ENCODE measurements around the gene GYS2. TPM values are rescaled to one million over a fixed set of nuclear protein-coding genes. Genes with fewer than 3 reads are reported as not detected.

GYS2 gene
- total and polyA plus RNA-seq, 10 donors, result 0.05 TPM; not detected in 9

DNA sequence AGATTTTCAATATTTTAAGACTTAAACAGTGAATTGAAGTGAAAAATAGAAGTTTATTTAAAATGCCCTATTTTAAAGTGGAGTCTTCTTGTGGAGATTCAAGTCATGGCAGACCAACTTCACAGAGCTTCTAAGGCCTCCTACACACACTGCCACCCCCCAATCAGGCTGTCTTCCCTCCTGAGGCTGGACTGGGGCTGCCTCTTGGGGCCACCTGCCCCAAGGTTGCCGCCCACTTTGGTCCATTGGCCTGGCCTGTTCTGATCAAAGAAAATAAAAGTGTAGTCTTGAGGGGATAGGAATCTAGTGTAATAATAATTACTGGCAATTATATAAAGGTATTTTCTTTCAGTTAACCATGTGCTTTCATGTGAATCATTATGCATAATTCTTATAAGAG lies 101.8 kb downstream of the GYS2 start:
- no peaks in the 10 kb centered on the region for H3K9me3 ChIP-seq
- H3K4me1 ChIP-seq, result peaks cover 39 to 84% (median 64%) of the 10 kb centered on the region in 6 donors
- TF ChIP-seq POLR2A (IDR thresholded peaks at IDR 0.05) (no peak), POLR2AphosphoS5 (IDR thresholded peaks at IDR 0.05) (no peak)
- TF ChIP-seq, protein P1, sequence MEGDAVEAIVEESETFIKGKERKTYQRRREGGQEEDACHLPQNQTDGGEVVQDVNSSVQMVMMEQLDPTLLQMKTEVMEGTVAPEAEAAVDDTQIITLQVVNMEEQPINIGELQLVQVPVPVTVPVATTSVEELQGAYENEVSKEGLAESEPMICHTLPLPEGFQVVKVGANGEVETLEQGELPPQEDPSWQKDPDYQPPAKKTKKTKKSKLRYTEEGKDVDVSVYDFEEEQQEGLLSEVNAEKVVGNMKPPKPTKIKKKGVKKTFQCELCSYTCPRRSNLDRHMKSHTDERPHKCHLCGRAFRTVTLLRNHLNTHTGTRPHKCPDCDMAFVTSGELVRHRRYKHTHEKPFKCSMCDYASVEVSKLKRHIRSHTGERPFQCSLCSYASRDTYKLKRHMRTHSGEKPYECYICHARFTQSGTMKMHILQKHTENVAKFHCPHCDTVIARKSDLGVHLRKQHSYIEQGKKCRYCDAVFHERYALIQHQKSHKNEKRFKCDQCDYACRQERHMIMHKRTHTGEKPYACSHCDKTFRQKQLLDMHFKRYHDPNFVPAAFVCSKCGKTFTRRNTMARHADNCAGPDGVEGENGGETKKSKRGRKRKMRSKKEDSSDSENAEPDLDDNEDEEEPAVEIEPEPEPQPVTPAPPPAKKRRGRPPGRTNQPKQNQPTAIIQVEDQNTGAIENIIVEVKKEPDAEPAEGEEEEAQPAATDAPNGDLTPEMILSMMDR (IDR thresholded peaks at IDR 0.05 in 8 of 11, conservative IDR thresholded peaks at IDR 0.05 in 3 of 11), result no peak
- no peaks in the 10 kb centered on the region for H3K27me3 ChIP-seq (replicated peaks in 1 of 7)
- peak overlapping the region in 6 of 8 donors; percentile 82 to 100 (median 89) for H3K4me3 ChIP-seq
- H3K27ac ChIP-seq, result no peak overlapping the region
- H3K36me3 ChIP-seq, result peaks cover 2 to 19% (median 14%) of the 10 kb centered on the region in 6 donors
- 81 to 100% (median 89%) methylated on average over 1 of the region's 1 CpG for WGBS, 5 donors
- intact Hi-C loops (cut with DNase I; ENCODE audit: low total_unique reads), result no loop called here
- DNase-seq, result no peak

DNA sequence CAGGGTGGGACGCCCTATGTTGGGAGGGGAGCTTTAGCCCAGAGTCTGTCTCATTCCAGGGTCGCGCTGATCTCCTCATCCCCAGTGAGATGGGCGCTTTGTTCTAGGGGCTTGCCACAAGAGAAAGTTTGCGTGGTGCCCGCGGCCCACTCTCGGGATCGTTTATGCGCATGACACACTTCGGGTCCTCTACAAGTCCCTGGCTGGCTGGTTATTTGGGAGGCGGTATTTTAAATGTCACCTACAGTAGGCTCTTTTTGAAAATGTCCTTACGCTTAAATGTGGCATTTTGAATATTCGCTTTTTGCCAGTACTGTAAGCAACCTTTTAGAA lies 102.5 kb downstream of the GYS2 start:
- peak overlapping the region; percentile 82 to 100 (median 89) for H3K4me3 ChIP-seq
- intact Hi-C loops (cut with DNase I; ENCODE audit: low total_unique reads), result no loop called here
- DNase-seq, result no peak
- no peaks in the 10 kb centered on the region for H3K27me3 ChIP-seq (replicated peaks in 1 of 7)
- no peaks in the 10 kb centered on the region for H3K9me3 ChIP-seq
- H3K4me1 ChIP-seq, result peaks cover 39 to 87% (median 64%) of the 10 kb centered on the region in 6 donors
- peak overlapping the region; percentile 85 to 93 (median 90) for H3K27ac ChIP-seq
- WGBS, 5 donors, result 0 to 2% (median 1%) methylated on average over 12 to 14 of the region's 14 CpGs
- H3K36me3 ChIP-seq, result peaks cover 2 to 21% (median 17%) of the 10 kb centered on the region in 6 donors
- TF ChIP-seq, protein P1 (IDR thresholded peaks at IDR 0.05 in 8 of 11, conservative IDR thresholded peaks at IDR 0.05 in 3 of 11), result no peak
- TF ChIP-seq POLR2AphosphoS5 (IDR thresholded peaks at IDR 0.05) (no peak), POLR2A (IDR thresholded peaks at IDR 0.05) (no peak)

DNA sequence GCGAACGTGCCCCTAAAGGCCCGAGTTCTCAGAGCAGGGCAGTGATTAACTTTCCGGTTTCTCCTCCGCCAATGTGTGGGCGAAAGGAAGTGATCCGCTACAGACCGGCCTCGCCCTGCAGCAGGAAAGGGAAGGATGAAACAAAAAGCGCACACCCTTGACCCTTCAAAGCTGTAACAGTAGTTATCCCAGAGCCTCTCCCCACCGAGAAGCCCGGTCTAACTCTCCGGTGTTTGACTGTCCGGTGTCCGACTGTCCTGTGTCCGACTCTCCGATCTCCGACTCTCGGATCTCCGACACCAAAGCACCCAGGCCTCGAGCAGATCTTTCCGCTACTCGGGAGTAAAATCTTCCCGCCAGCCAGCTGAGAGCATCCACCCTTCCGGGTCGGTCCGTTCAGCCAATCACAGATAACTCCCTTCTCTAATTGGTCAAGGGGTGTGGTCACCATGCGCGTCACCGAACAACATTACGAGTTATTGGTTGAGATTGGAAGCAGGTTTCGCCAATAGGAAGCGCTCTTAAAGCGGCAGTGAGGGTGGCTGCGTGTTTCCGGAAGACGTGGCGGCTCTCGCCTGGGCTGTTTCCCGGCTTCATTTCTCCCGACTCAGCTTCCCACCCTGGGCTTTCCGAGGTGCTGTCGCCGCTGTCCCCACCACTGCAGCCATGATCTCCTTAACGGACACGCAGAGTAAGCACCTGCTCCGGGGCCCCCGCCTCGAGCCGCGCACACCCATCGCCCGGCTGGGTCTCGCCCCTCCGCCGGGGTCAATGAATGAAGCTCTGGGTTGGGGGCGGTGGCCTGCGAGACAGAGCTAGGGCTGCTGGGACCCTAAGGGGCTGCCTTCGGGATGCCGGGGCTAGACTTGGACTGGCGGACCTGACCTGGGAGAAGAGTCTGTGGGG lies 103.1 kb downstream of the GYS2 start, which contains the start of the genes GOLT1B and RECQL:
Gene GOLT1B, plus strand, starts transcription at position 532 of the 906 bp plus-strand sequence. Its CDS starts 135 bp downstream, at position 667.
Gene RECQL, minus strand, starts transcription at position 378 of the 906 bp plus-strand sequence. CDS start 2,065 bp downstream, outside the sequence.
- Histone ChIP-seq H3K36me3 (peaks cover 2 to 27% (median 23%) of the 10 kb centered on the region in 6 donors), H3K4me1 (peaks cover 39 to 82% (median 62%) of the 10 kb centered on the region in 6 donors), H3K27me3 (replicated peaks in 1 of 7) (no peaks in the 10 kb centered on the region), H3K9me3 (no peaks in the 10 kb centered on the region), H3K4me3 (peak within 1 kb of the TSS; percentile 82 to 100 (median 89)), H3K27ac (peak within 1 kb of the TSS; percentile 85 to 93 (median 90))
- TF ChIP-seq, protein P1 (IDR thresholded peaks at IDR 0.05 in 8 of 11, conservative IDR thresholded peaks at IDR 0.05 in 3 of 11), result peak in 3 of 11 experiments; percentile 6 to 16 (median 15)
- TF ChIP-seq POLR2A (IDR thresholded peaks at IDR 0.05) (peak in 1 of 3 donors; percentile 41), POLR2AphosphoS5 (IDR thresholded peaks at IDR 0.05) (peak; percentile 86 to 91 (median 87))
- WGBS, 5 donors, result 0 to 1% (median 0%) methylated on average over 53 to 61 of the region's 61 CpGs
- DNase-seq, result peak; percentile 93
- intact Hi-C loops (cut with DNase I; ENCODE audit: low total_unique reads), result no loop called here

DNA sequence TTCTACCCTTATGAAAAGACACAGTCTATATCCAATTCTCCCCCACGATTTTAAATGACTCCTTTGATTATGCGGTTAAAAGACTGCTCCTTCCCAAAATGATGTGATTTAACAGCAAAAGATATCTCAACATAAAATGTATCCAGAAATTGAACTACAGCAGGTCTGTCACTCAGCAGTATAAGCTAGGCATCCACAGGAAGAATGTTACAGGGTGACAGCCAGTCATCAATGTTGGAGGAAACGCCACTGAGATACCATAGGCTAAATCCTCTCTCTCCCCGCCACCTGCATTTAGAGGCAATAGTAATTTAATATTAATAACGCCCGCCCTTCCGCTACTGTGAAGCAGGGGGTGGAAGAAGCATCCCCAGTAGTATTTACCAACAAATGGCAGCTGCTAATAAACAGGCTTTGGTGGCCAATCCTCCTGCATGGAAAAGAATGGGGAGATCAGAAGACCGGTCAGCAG lies 103.8 kb downstream of the GYS2 start:
- H3K27me3 ChIP-seq (replicated peaks in 1 of 7), result no peaks in the 10 kb centered on the region
- H3K27ac ChIP-seq, result peak overlapping the region; percentile 79 to 93 (median 90)
- peaks cover 39 to 75% (median 61%) of the 10 kb centered on the region in 6 donors for H3K4me1 ChIP-seq
- H3K36me3 ChIP-seq, result peaks cover 2 to 34% (median 29%) of the 10 kb centered on the region in 6 donors
- DNase-seq, result no peak
- WGBS, 5 donors, result 8 to 12% (median 9%) methylated on average over 8 of the region's 8 CpGs
- H3K4me3 ChIP-seq, result peak overlapping the region; percentile 82 to 100 (median 89)
- intact Hi-C loops (cut with DNase I; ENCODE audit: low total_unique reads), result no loop called here
- H3K9me3 ChIP-seq, result no peaks in the 10 kb centered on the region
- TF ChIP-seq, protein P1 (IDR thresholded peaks at IDR 0.05 in 8 of 11, conservative IDR thresholded peaks at IDR 0.05 in 3 of 11), result no peak
- no peak for TF ChIP-seq POLR2AphosphoS5 (IDR thresholded peaks at IDR 0.05)
- no peak for TF ChIP-seq POLR2A (IDR thresholded peaks at IDR 0.05)
